Pancreas (tissue), 10 donors: ENCODE measurements around the gene ADAM11. TPM values are rescaled to one million over a fixed set of nuclear protein-coding genes. Genes with fewer than 3 reads are reported as not detected.
"Not testable (repeated sequence)": the region's sequence is repeated elsewhere in the genome, so short reads cannot be mapped to it uniquely, and the experiment has no call there.

Experiments
- ATAC-seq, 4 donors: fragments of 200-7000 bp; cut with Tn5 transposase; one replicate each; pipeline versions ENCODE4 v1.8.0 to v1.9.1; 2020; ENCODE audit warnings: mild to moderate bottlenecking in 4 of 4, moderate library complexity in 4 of 4
- DNase-seq, 6 donors: peaks; one replicate each; pipeline ENCODE4 v3.0.0-alpha.2; 2020
- FAIRE-seq: peaks from 2 replicates; lab custom pipeline; 2012; peaks lifted over from hg19 to GRCh38; lab: Jason Lieb, UNC
- H3K27ac ChIP-seq, 4 donors: fragments of 200-600 bp; sonication (generic); 1 replicate in 3 of 4; 2 replicates in 1 of 4; pipeline versions ENCODE4 v1.5.0 to v1.8.0; 2020
- H3K27me3 ChIP-seq, 4 donors: fragments of 200-600 bp; one replicate each; pipeline ENCODE4 v1.8.0; 2021
- H3K36me3 ChIP-seq, 3 donors: fragments of 200-600 bp; sonication (generic) in 1 of 3; one replicate each; pipeline versions ENCODE4 v1.5.0 to v1.8.0; 2020 to 2021
- H3K4me1 ChIP-seq, 3 donors: fragments of 200-600 bp; one replicate each; pipeline ENCODE4 v1.8.0; 2021
- H3K4me3 ChIP-seq, 4 donors: fragments of 200-600 bp; sonication (generic) in 2 of 4; one replicate each; pipeline versions ENCODE4 v1.5.0 to v1.8.0; 2020 to 2021
- H3K9me3 ChIP-seq, 4 donors: fragments of 200-600 bp; one replicate each; pipeline ENCODE4 v1.8.0; 2021
- WGBS, 2 donors: extraction: QIAGEN DNeasy Blood & Tissue Kit; methylation state at CpG; one replicate each; pipeline ENCODE4 v1.1.7; 2013; 5-methylcytosine and 5-hydroxymethylcytosine counted together
- intact Hi-C, 3 donors: fragments of 100-400 bp; cut with DNase I; formaldehyde crosslinking; loops; one replicate each; pipeline versions ENCODE4 v1.11.1 to v1.14.2; 2022
- polyA plus RNA-seq, 2 donors: library from polyadenylated mRNA; stranded (reverse); fragments of 200-250 nt; gene quantifications; one replicate each; pipeline ENCODE4 v1.2.3, GENCODE V29; 2013
- total RNA-seq, 6 donors: library from RNA; stranded (reverse); fragmentation: NEBNext Ultra II Directional in 4 of 6; extraction: Animal tissue kit (Norgen Biotek cat#: 25700) in 4 of 6; gene quantifications; one replicate each; pipeline versions ENCODE4 v1.2.1 to v1.2.4, GENCODE V29; 2021 to 2023
- TF ChIP-seq, protein P1 (sequence below), 4 donors: fragments of 200-600 bp; sonication (generic) in 3 of 4; IDR thresholded peaks; one replicate each; pipeline versions ENCODE4 v1.5.0 to v1.8.0; 2021; ENCODE audit warnings: antibody characterized with exemption in 4 of 4
- donor health status: healthy with polysubstance abuse.
- donor health status: DM: no; HTN: no; CAD: no; lungs with moderate emphysema.
- donor health status: DM: no; HTN: no; CAD: no.
- donor health status: control.
- donor health status: control.
- donor health status: Bipolar disorder and iron deficiency.
- donor health status: DM: yes; HTN: yes; CAD: no.
- donor health status: DM: no; HTN: no; CAD: no.
- donor health status: DM: no; HTN: no; CAD: no.
- donor health status: DM: yes; HTN: yes; CAD: no.

The ADAM11 gene
- total and polyA plus RNA-seq, 8 donors = 0.03 to 0.40 (median 0.18) TPM

DNA sequence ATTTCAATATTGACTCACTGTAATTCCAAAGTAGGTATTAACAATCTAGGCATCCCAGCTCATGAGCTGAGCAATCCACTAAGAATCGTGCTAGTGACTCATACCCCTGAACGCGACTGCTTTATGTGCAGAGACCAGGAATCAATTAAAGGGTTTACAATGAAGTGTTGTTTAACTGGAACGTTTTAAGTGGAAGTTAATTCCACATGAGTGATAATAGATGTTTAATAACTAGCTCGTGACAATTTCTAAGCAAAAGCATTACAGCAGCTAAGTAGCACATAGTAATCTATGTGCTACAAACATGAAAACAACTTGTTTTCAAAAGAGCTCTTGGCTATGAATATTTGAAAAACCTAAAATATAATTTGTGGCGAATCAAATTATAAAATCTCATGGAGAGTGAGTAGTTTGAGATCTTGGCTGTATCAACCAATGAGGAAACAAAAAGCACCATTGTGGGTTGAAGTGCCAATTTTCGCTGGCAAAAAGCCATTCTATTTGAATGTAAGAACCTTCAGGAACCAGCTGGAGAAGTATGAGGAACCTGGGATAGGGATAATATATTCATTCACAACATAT lies 61.9 kb downstream of the ADAM11 start:
- FAIRE-seq = peak; percentile 64
- H3K27ac ChIP-seq = no peak overlapping the region

GRCh38 chr17:44825236-44825635 lies 66.4 kb downstream of the ADAM11 start:
- ATAC-seq, H3K4me3 ChIP-seq, DNase-seq, FAIRE-seq, intact Hi-C loops, H3K36me3 ChIP-seq, H3K27ac ChIP-seq, H3K4me1 ChIP-seq, H3K9me3 ChIP-seq: not testable (repeated sequence)
- 85 to 91% methylated on average over 9 of the region's 9 CpGs for WGBS, 2 donors
- H3K27me3 ChIP-seq = peaks cover 4 to 54% (median 12%) of the 10 kb centered on the region in 4 donors

More for the DNA sequence above, 61.9 kb downstream of the ADAM11 start:
- intact Hi-C loops = no loop called here
- H3K27me3 ChIP-seq = peaks cover 0 to 16% (median 0%) of the 10 kb centered on the region in 4 donors
- H3K9me3 ChIP-seq = no peaks in the 10 kb centered on the region
- 18 to 29% methylated on average over 7 of the region's 7 CpGs for WGBS, 2 donors
- ATAC-seq (peak in 2 of 4 donors; percentile 62 to 68), DNase-seq (no peak)
- no peaks in the 10 kb centered on the region for H3K36me3 ChIP-seq
- TF ChIP-seq, protein P1, sequence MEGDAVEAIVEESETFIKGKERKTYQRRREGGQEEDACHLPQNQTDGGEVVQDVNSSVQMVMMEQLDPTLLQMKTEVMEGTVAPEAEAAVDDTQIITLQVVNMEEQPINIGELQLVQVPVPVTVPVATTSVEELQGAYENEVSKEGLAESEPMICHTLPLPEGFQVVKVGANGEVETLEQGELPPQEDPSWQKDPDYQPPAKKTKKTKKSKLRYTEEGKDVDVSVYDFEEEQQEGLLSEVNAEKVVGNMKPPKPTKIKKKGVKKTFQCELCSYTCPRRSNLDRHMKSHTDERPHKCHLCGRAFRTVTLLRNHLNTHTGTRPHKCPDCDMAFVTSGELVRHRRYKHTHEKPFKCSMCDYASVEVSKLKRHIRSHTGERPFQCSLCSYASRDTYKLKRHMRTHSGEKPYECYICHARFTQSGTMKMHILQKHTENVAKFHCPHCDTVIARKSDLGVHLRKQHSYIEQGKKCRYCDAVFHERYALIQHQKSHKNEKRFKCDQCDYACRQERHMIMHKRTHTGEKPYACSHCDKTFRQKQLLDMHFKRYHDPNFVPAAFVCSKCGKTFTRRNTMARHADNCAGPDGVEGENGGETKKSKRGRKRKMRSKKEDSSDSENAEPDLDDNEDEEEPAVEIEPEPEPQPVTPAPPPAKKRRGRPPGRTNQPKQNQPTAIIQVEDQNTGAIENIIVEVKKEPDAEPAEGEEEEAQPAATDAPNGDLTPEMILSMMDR (IDR thresholded peaks at IDR 0.05) = no peak
- no peak overlapping the region for H3K4me3 ChIP-seq
- no peaks in the 10 kb centered on the region for H3K4me1 ChIP-seq

DNA sequence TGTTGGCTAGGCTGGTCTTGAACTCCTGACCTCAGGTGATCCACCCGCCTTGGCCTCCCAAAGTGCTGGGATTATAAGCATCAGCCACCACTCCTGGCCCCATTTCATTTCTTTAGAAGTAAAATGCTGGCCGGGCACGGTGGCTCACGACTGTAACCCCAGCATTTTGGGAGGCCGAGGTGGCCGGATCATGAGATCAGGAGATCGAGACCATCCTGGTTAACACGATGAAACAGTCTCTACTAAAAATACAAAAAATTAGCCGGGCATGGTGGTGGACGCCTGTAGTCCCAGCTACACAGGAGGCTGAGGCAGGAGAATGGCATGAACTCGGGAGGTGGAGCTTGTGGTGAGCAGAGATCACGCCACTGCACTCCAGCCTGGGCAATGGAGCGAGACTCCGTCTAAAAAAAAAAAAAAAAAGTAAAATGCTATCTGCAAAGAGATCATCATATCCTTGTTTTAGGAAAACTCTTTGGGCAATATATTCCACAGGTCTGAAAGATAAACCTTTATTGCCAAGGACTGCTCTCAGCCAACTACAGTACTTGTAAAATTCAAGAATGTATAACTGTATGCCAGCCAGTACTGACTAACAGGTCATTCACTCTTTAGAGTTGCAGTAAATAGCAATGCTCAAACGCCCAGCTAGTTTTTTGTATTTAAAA lies 67.5 kb downstream of the ADAM11 start:
- H3K4me1 ChIP-seq = peaks cover 0 to 4% (median 0%) of the 10 kb centered on the region in 3 donors
- TF ChIP-seq, protein P1 (IDR thresholded peaks at IDR 0.05) = no peak
- 73 to 81% methylated on average over 15 of the region's 15 CpGs for WGBS, 2 donors
- no peaks in the 10 kb centered on the region for H3K9me3 ChIP-seq
- intact Hi-C loops = no loop called here
- H3K27me3 ChIP-seq = peaks cover 4 to 55% (median 12%) of the 10 kb centered on the region in 4 donors
- H3K27ac ChIP-seq = no peak overlapping the region
- H3K36me3 ChIP-seq = no peaks in the 10 kb centered on the region
- FAIRE-seq = no peak
- ATAC-seq = no peak
- H3K4me3 ChIP-seq = no peak overlapping the region
- no peak for DNase-seq

DNA sequence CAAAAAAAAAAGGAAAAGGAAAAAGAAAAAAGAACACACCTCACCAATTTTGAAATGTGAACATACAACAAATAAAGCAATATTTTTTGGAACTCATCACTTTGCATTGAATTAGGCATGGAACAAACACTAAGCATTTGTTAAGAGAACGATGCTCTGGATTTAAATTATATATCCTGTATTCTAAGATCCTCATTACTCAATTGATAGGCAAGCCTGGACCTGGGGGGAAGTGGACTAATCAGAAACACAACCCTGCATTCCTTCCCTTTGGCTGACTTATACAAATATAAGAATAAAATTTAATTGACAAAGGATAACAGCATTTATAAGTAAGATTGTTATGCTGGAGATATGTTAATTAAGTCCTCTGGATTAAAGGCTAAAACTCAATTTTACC lies 69.1 kb downstream of the ADAM11 start:
- Histone ChIP-seq H3K4me1 (peaks cover 0 to 4% (median 0%) of the 10 kb centered on the region in 3 donors), H3K27me3 (peaks cover 4 to 57% (median 12%) of the 10 kb centered on the region in 4 donors), H3K27ac (no peak overlapping the region), H3K4me3 (no peak overlapping the region), H3K36me3 (no peaks in the 10 kb centered on the region), H3K9me3 (no peaks in the 10 kb centered on the region)
- DNase-seq (no peak), ATAC-seq (no peak), FAIRE-seq (no peak)
- TF ChIP-seq, protein P1 (IDR thresholded peaks at IDR 0.05) = no peak
- intact Hi-C loops = no loop called here
- 67 to 75% methylated on average over 1 of the region's 1 CpG for WGBS, 2 donors

DNA sequence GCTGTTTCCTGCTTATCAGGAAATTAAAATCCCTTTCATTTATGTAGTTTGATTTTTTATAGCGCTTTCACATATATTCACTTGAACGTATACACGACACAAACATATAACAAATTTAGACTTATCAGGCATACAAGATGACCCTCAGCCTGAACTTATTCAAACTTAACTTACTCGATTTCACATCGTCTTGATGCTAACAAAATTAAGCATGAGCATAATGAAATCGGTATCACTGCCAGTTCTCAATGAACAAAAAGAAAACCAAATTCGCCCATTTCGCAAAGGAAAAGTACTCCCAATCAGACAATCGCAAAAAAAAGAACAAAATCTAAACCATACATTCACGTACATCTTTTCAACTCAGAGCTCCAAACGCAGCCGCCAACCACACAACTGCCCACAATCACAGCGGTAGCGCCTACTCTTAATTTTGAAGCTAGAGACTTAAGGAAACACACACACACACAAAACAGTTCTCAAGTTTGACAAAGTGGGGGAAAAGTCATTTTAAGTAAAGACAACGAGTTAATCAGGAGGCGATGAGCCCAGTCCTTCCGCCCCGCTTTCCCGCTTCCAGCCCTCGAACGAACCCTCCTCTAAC lies 70.2 kb downstream of the ADAM11 start:
- Histone ChIP-seq H3K27me3 (peaks cover 4 to 61% (median 12%) of the 10 kb centered on the region in 4 donors), H3K9me3 (no peaks in the 10 kb centered on the region), H3K4me3 (peak overlapping the region in 3 of 4 donors; percentile 10 to 56 (median 41)), H3K36me3 (no peaks in the 10 kb centered on the region), H3K4me1 (peaks cover 0 to 4% (median 0%) of the 10 kb centered on the region in 3 donors), H3K27ac (peak overlapping the region in 1 of 4 donors; percentile 30)
- no peak for FAIRE-seq
- peak in 1 of 4 donors; percentile 11 for ATAC-seq
- no peak for DNase-seq
- intact Hi-C loops = no loop called here
- 16% methylated on average over 21 of the region's 21 CpGs for WGBS, 2 donors
- TF ChIP-seq, protein P1 (IDR thresholded peaks at IDR 0.05) = no peak
